RWPE2 (cell line): ENCODE measurements around the gene PRDX1.
A peak's percentile ranks its signal among the peaks of the same experiment; 100 is the strongest.

Experiments
- ATAC-seq: fragments of 200-7000 bp; cut with Tn5 transposase; 3 replicates; pipeline ENCODE4 v1.9.1; 2021; ENCODE audit warnings: low read depth
- DNase-seq: peaks from one replicate; pipeline ENCODE4 v3.0.0-alpha.2; 2020; ENCODE audit warnings: low spot score
- H3K27ac ChIP-seq: fragments of 450-650 bp; 2 replicates; pipeline ENCODE4 v1.5.1; 2017; ENCODE audit warnings: mild to moderate bottlenecking; ENCODE audit not compliant: poor library complexity, severe bottlenecking
- H3K27me3 ChIP-seq: fragments of 250-450 bp; sonication (Bioruptor Pico); 2 replicates; pipeline ENCODE4 v1.5.1; 2021; ENCODE audit warnings: mild to moderate bottlenecking, moderate library complexity; ENCODE audit not compliant: insufficient read depth, poor library complexity, severe bottlenecking
- H3K36me3 ChIP-seq: fragments of 250-450 bp; sonication (Bioruptor Pico); 2 replicates; pipeline ENCODE4 v1.5.1; 2020; ENCODE audit warnings: low read depth, mild to moderate bottlenecking, moderate library complexity
- H3K4me1 ChIP-seq: fragments of 250-450 bp; sonication (Bioruptor Pico); 2 replicates; pipeline ENCODE4 v1.5.1; 2021; ENCODE audit warnings: mild to moderate bottlenecking, moderate library complexity; ENCODE audit not compliant: insufficient read depth, poor library complexity, severe bottlenecking
- H3K4me3 ChIP-seq: fragments of 250-450 bp; sonication (Bioruptor Pico); 2 replicates; pipeline ENCODE4 v1.5.1; 2021; ENCODE audit warnings: mild to moderate bottlenecking, moderate library complexity; ENCODE audit not compliant: severe bottlenecking
- H3K9me3 ChIP-seq: fragments of 250-450 bp; sonication (Bioruptor Pico); 2 replicates; pipeline ENCODE4 v1.5.1; 2021; ENCODE audit warnings: mild to moderate bottlenecking, moderate library complexity; ENCODE audit not compliant: severe bottlenecking
- TF ChIP-seq, protein P1 (sequence below): fragments of 450-650 bp; IDR thresholded peaks from one replicate; pipeline ENCODE4 v1.5.1; 2017; ENCODE audit warnings: mild to moderate bottlenecking, moderate library complexity; ENCODE audit not compliant: poor library complexity, severe bottlenecking

PRDX1 gene

DNA sequence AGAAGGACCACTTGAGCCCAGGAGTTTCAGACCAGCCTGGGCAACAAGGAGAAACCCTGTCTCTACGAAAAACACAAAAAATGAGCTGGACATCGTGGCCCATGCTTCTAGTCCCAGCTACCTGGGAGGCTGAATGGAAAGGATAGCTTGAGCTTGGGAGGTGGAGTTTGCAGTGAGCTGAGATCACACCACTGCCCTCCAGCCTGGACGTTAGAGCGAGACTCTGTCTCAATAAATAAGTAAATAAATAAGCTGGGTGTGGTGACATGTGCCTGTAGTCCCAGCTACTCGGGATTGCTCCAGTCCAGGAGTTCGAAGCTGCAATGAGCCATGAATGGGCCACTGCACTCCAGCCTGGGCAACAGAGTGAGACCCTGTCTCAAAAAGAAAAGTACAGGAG is 32.5 kb upstream of the PRDX1 start:
- TF ChIP-seq, protein P1, sequence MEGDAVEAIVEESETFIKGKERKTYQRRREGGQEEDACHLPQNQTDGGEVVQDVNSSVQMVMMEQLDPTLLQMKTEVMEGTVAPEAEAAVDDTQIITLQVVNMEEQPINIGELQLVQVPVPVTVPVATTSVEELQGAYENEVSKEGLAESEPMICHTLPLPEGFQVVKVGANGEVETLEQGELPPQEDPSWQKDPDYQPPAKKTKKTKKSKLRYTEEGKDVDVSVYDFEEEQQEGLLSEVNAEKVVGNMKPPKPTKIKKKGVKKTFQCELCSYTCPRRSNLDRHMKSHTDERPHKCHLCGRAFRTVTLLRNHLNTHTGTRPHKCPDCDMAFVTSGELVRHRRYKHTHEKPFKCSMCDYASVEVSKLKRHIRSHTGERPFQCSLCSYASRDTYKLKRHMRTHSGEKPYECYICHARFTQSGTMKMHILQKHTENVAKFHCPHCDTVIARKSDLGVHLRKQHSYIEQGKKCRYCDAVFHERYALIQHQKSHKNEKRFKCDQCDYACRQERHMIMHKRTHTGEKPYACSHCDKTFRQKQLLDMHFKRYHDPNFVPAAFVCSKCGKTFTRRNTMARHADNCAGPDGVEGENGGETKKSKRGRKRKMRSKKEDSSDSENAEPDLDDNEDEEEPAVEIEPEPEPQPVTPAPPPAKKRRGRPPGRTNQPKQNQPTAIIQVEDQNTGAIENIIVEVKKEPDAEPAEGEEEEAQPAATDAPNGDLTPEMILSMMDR, result no peak
- ATAC-seq (no peak), DNase-seq (no peak)
- no peak overlapping the region for H3K27ac ChIP-seq
- peaks cover 22% of the 10 kb centered on the region for H3K4me1 ChIP-seq
- H3K27me3 ChIP-seq, result no peaks in the 10 kb centered on the region
- no peaks in the 10 kb centered on the region for H3K9me3 ChIP-seq
- no peak overlapping the region for H3K4me3 ChIP-seq
- H3K36me3 ChIP-seq, result peaks cover 37% of the 10 kb centered on the region

DNA sequence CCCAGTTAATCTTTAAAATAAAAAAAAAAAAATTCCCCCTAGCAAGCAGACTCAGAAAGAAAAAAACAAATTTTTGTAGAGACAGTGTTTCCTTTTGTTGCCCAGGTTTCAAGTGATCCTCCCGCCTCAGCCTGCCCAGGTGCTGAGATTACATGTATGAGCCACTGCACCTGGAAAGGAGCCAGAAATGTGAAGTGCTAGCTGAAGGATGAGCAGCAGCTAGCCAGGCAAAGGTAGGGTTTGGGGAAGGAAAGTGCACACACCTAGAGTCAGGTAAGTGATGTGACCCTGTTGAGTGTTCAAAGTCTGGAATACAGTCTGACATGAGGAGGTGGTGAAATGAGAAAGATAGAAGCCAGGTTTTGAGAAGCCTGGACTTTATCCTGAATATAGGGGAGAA is 30.6 kb upstream of the PRDX1 start:
- TF ChIP-seq, protein P1, result no peak
- no peak overlapping the region for H3K4me3 ChIP-seq
- H3K36me3 ChIP-seq, result peaks cover 34% of the 10 kb centered on the region
- DNase-seq (peak; percentile 77), ATAC-seq (peak; percentile 59)
- H3K27me3 ChIP-seq, result no peaks in the 10 kb centered on the region
- H3K9me3 ChIP-seq, result no peaks in the 10 kb centered on the region
- H3K4me1 ChIP-seq, result peaks cover 17% of the 10 kb centered on the region
- no peak overlapping the region for H3K27ac ChIP-seq

DNA sequence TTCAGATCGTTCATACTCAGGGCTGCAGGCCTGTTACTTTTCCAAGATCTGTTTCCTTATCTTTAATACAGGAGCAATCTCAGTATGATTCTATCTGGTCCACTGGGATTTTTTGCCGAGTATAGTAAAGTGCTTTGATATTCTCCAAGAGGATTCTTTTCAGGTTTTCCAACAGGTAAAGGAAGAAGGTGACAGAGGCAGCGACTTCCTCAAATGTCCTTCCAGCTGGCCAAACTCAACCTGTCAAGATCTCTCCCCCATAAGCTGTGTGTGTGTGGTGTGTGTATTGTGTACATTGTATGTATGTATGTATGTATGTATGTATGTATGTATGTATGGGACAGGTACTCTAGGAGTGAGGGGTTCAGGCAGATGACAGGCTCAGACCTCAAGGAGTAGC is 30.0 kb upstream of the PRDX1 start:
- no peak for ATAC-seq
- H3K27ac ChIP-seq, result peak overlapping the region; percentile 75
- DNase-seq, result no peak
- H3K36me3 ChIP-seq, result peaks cover 29% of the 10 kb centered on the region
- H3K4me1 ChIP-seq, result peaks cover 10% of the 10 kb centered on the region
- TF ChIP-seq, protein P1, result no peak
- H3K4me3 ChIP-seq, result peak overlapping the region; percentile 52
- no peaks in the 10 kb centered on the region for H3K9me3 ChIP-seq
- no peaks in the 10 kb centered on the region for H3K27me3 ChIP-seq

DNA sequence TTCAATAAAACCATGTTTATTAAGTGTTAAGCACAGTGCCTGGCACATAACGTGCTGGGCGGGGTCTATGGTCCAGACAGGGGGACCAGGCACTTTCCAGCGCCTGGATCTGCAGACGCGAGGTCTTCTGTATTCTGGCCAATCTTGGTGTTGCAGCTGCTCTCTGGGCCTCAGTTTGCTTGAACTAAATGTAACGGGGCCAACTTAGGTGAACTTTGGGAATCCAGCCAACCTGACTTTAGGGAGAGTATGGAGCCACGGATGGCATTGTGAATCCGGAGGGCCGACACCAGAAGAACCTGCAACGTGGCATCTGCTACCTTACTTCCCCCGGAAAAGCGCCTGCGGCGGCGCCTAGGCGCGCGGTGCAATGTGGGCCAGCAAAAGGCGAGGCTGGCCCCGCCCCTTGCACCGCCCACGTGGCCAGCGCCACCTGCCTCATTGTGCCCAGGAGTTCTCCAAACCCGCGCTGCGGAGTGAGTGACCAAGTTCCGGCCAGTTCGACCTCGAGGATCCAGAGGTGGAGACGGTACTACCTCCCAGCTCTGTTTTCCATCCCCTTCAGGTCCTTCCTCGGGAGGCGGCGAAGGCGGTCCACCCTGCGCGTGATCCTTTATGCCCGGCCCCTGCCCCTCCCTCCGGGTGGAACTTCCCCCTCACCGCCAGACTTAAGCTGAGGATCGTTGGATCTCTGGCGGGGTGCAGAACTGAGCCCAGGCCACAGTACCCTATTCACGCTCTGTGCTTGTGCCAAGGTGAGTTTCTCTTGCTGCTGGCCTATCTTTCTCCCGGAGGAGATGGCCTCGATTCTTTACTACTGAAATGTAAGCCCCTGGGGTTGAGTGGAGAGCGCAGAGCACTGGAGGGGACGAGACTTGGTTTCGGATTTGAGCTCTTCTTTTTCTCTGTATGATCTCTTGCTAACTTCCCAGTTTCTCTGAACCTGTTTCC is 29.0 kb upstream of the PRDX1 start, which contains the start of gene AKR1A1:
TSS of gene AKR1A1 (plus strand) at position 426 of the 951 bp plus-strand sequence. CDS start 10,969 bp downstream, outside the sequence.
- peak; percentile 84 for ATAC-seq
- Histone ChIP-seq H3K27ac (peak within 1 kb of the TSS; percentile 75), H3K4me3 (peak within 1 kb of the TSS; percentile 52), H3K27me3 (no peaks in the 10 kb centered on the region), H3K4me1 (peaks cover 10% of the 10 kb centered on the region), H3K9me3 (no peaks in the 10 kb centered on the region), H3K36me3 (peaks cover 20% of the 10 kb centered on the region)
- TF ChIP-seq, protein P1, result no peak
- DNase-seq, result peak; percentile 83
